Mesenchymal stem cell (in vitro differentiated cells and primary cell): ENCODE measurements around the gene PMS2.
A peak's percentile ranks its signal among the peaks of the same experiment; 100 is the strongest.

Experiments used
- DNase-seq: peaks from one replicate; pipeline ENCODE4 v3.0.0-alpha.2; 2013
- H2AFZ ChIP-seq: one replicate; pipeline ENCODE4 v1.6.1; 2013; ENCODE audit warnings: low read depth, mild to moderate bottlenecking, control low read depth, inconsistent platforms, low read length, moderate library complexity
- H2AK5ac ChIP-seq: 2 replicates; pipeline ENCODE4 v1.6.1; 2013; ENCODE audit warnings: low read length, moderate library complexity, mild to moderate bottlenecking, inconsistent platforms; ENCODE audit not compliant: severe bottlenecking
- H2BK120ac ChIP-seq: one replicate; pipeline ENCODE4 v1.6.1; 2013; ENCODE audit warnings: low read depth, mild to moderate bottlenecking, inconsistent platforms, low read length, moderate library complexity
- H2BK12ac ChIP-seq, 2 experiments: one replicate each; pipeline ENCODE4 v1.6.1; 2013; ENCODE audit warnings: inconsistent platforms in 2 of 2, low read length in 2 of 2, mild to moderate bottlenecking in 2 of 2, moderate library complexity in 2 of 2, control low read depth in 1 of 2
- H2BK15ac ChIP-seq: one replicate; pipeline ENCODE4 v1.6.1; 2013; ENCODE audit warnings: mild to moderate bottlenecking, low read depth, inconsistent platforms; ENCODE audit not compliant: poor library complexity, severe bottlenecking
- H2BK5ac ChIP-seq: 2 replicates; pipeline ENCODE4 v1.6.1; 2013; ENCODE audit warnings: low read depth, mild to moderate bottlenecking, low read length, control low read depth, inconsistent platforms; ENCODE audit not compliant: poor library complexity, severe bottlenecking
- H3K14ac ChIP-seq, 2 experiments: one replicate each; pipeline ENCODE4 v1.6.1; 2013; ENCODE audit warnings: inconsistent platforms in 2 of 2, low read length in 2 of 2, control low read depth in 1 of 2, mild to moderate bottlenecking in 1 of 2, moderate library complexity in 1 of 2
- H3K18ac ChIP-seq, 2 experiments: one replicate each; pipeline ENCODE4 v1.6.1; 2013; ENCODE audit warnings: inconsistent platforms in 2 of 2, low read length in 2 of 2, control low read depth in 1 of 2, low read depth in 1 of 2, mild to moderate bottlenecking in 1 of 2
- H3K23ac ChIP-seq, 2 experiments: one replicate each; pipeline ENCODE4 v1.6.1; 2013; ENCODE audit warnings: inconsistent platforms in 2 of 2, low read length in 2 of 2, mild to moderate bottlenecking in 2 of 2, moderate library complexity in 2 of 2, control low read depth in 1 of 2
- H3K27ac ChIP-seq: 2 replicates; pipeline ENCODE4 v1.5.1; 2013; ENCODE audit warnings: mild to moderate bottlenecking, moderate library complexity, low read length, control low read depth, inconsistent platforms; ENCODE audit not compliant: poor library complexity, severe bottlenecking
- H3K27me3 ChIP-seq, 2 experiments: 2 replicates each; pipeline versions ENCODE4 v1.6.1 to v1.7.0; 2013; ENCODE audit warnings: low read length in 2 of 2, mild to moderate bottlenecking in 2 of 2, moderate library complexity in 2 of 2, control low read depth in 1 of 2, inconsistent platforms in 1 of 2; ENCODE audit not compliant: control insufficient read depth in 1 of 2, insufficient read depth in 1 of 2
- H3K36me3 ChIP-seq, 2 experiments: 2 replicates each; pipeline versions ENCODE4 v1.6.1 to v1.7.0; 2013; ENCODE audit warnings: low read length in 2 of 2, control low read depth in 1 of 2, inconsistent platforms in 1 of 2, low read depth in 1 of 2, mild to moderate bottlenecking in 1 of 2; ENCODE audit not compliant: insufficient read depth in 2 of 2, control insufficient read depth in 1 of 2
- H3K4ac ChIP-seq, 2 experiments: one replicate each; pipeline ENCODE4 v1.6.1; 2013; ENCODE audit warnings: inconsistent platforms in 2 of 2, low read length in 2 of 2, mild to moderate bottlenecking in 2 of 2, moderate library complexity in 2 of 2, control low read depth in 1 of 2, low read depth in 1 of 2
- H3K4me1 ChIP-seq: 2 replicates; pipeline ENCODE4 v1.6.1; 2013; ENCODE audit warnings: low read depth, low read length, control low read depth; ENCODE audit not compliant: control insufficient read depth, insufficient read depth
- H3K4me2 ChIP-seq: 2 replicates; pipeline ENCODE4 v1.6.1; 2013; ENCODE audit warnings: low read length, mild to moderate bottlenecking, inconsistent platforms; ENCODE audit not compliant: poor library complexity, severe bottlenecking
- H3K4me3 ChIP-seq, 2 experiments: 2 replicates each; pipeline versions ENCODE4 v1.5.1 to v1.7.0; 2013; ENCODE audit warnings: low read length in 2 of 2, mild to moderate bottlenecking in 2 of 2, control low read depth in 1 of 2, low read depth in 1 of 2; ENCODE audit not compliant: insufficient read depth in 1 of 2
- H3K79me1 ChIP-seq: replicated peaks from 2 replicates; pipeline ENCODE4 v1.6.1; 2013; ENCODE audit warnings: mild to moderate bottlenecking, control low read depth, low read length, inconsistent platforms; ENCODE audit not compliant: poor library complexity, severe bottlenecking
- H3K9ac ChIP-seq: 2 replicates; pipeline ENCODE4 v1.7.0; 2013; ENCODE audit warnings: mild to moderate bottlenecking, low read length, moderate library complexity
- H3K9me3 ChIP-seq: 2 replicates; pipeline ENCODE4 v1.7.0; 2013; ENCODE audit warnings: mild to moderate bottlenecking, low read length; ENCODE audit not compliant: control insufficient read depth
- H4K8ac ChIP-seq: one replicate; pipeline ENCODE4 v1.6.1; 2013; ENCODE audit warnings: inconsistent platforms, mild to moderate bottlenecking, low read length, moderate library complexity
- H4K91ac ChIP-seq: one replicate; pipeline ENCODE4 v1.6.1; 2013; ENCODE audit warnings: mild to moderate bottlenecking, low read length, inconsistent platforms
- WGBS: methylation state at CpG from one replicate; pipeline ENCODE4 v1.1.7; 2013; ENCODE audit warnings: mixed read lengths; 5-methylcytosine and 5-hydroxymethylcytosine counted together

The PMS2 gene

GRCh38 chr7:6028563-6028962 is 19.7 kb upstream of the PMS2 start:
- Histone ChIP-seq H3K4me1 (peaks cover 4% of the 10 kb centered on the region), H2AK5ac (no peak overlapping the region), H3K18ac (no peak overlapping the region), H3K79me1 (peaks cover 40% of the 10 kb centered on the region), H3K9me3 (no peaks in the 10 kb centered on the region), H4K8ac (no peak overlapping the region), H2BK15ac (no peak overlapping the region), H2BK12ac (no peak overlapping the region), H3K4ac (no peak overlapping the region), H2BK5ac (no peak overlapping the region), H3K4me2 (no peak overlapping the region), H2BK120ac (no peak overlapping the region), H3K27me3 (no peaks in the 10 kb centered on the region), H3K9ac (no peak overlapping the region), H3K4me3 (no peak overlapping the region), H3K23ac (no peak overlapping the region), H4K91ac (no peak overlapping the region), H3K14ac (no peak overlapping the region), H2AFZ (no peak overlapping the region), H3K27ac (no peak overlapping the region), H3K36me3 (peaks cover 64 to 90% of the 10 kb centered on the region in 2 experiments)
- DNase-seq: no peak
- WGBS: 97% methylated on average over 4 of the region's 5 CpGs

DNA sequence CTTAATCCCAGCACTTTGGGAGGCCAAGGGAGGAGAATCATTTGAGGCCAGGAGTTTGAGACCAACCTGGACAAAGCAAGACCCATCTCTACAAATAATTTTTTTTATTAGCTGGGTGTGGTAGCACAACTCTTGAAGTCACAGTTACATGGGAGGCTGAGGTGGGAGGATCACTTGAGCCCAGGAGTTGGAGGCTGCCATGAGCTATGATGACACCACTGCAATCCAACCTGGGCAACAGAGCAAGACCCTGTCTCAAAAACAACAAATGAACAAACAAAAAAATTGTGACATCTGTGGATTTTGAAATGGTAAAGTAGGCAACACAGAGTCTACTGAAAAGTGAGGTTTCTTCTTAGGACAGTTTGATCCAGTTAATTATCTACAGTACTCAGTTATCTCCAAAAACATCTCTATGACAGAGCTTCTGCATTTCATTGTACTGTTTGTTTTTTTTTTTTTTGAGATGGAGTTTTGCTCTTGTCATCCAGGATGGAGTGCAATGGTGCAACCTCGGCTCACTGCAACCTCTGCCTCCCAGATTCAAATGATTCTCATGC is 19.0 kb upstream of the PMS2 start:
- no peak overlapping the region for H3K4me3 ChIP-seq

DNA sequence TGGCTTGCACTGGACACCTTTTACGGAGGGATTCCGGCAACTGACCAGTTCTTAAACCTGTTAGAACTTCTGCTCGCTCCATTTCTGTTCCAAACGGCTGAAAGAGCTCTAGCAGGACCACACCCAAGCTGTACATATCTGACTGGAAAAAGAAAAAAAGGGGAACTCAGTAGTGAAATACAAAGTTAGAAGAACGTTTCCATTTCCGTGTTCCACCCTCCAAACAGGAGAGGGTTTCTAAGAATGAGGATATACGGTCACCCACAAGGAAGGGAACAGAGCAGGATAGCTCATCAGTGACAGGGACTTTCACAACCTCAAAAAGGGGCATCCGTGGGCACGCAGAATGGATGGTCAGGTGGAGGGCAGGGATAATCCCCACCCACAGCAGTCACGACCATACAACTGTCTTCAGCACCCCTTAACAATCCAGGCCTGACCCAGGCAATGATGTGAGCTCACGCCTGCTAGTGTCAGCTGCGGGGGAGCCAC is 18.0 kb upstream of the PMS2 start:
- no peak overlapping the region for H2BK5ac ChIP-seq
- H3K4me2 ChIP-seq: no peak overlapping the region
- H3K4me1 ChIP-seq: peaks cover 4% of the 10 kb centered on the region
- no peak overlapping the region for H2AFZ ChIP-seq
- WGBS: 96% methylated on average over 12 of the region's 12 CpGs
- H2BK12ac ChIP-seq: no peak overlapping the region
- no peaks in the 10 kb centered on the region for H3K27me3 ChIP-seq
- H3K4me3 ChIP-seq: peak overlapping the region in 1 of 2 experiments; percentile 39
- no peak for DNase-seq
- peak overlapping the region; percentile 47 for H4K91ac ChIP-seq
- no peak overlapping the region for H3K14ac ChIP-seq
- H3K4ac ChIP-seq: no peak overlapping the region
- no peak overlapping the region for H3K18ac ChIP-seq
- H3K9me3 ChIP-seq: no peaks in the 10 kb centered on the region
- no peak overlapping the region for H3K9ac ChIP-seq
- no peak overlapping the region for H2AK5ac ChIP-seq
- peaks cover 73 to 93% of the 10 kb centered on the region in 2 experiments for H3K36me3 ChIP-seq
- H3K79me1 ChIP-seq: peaks cover 41% of the 10 kb centered on the region
- no peak overlapping the region for H2BK120ac ChIP-seq
- no peak overlapping the region for H3K23ac ChIP-seq
- no peak overlapping the region for H2BK15ac ChIP-seq
- H3K27ac ChIP-seq: no peak overlapping the region
- H4K8ac ChIP-seq: peak overlapping the region; percentile 53

More for the DNA sequence above, 19.0 kb upstream of the PMS2 start:
- Histone ChIP-seq H3K4ac (no peak overlapping the region), H3K27ac (no peak overlapping the region), H2BK12ac (no peak overlapping the region), H2BK5ac (no peak overlapping the region), H3K27me3 (no peaks in the 10 kb centered on the region), H2AFZ (no peak overlapping the region), H3K18ac (no peak overlapping the region), H3K14ac (no peak overlapping the region), H2AK5ac (no peak overlapping the region), H3K9me3 (no peaks in the 10 kb centered on the region), H3K23ac (no peak overlapping the region), H2BK120ac (no peak overlapping the region), H2BK15ac (no peak overlapping the region), H3K4me1 (peaks cover 4% of the 10 kb centered on the region), H4K8ac (no peak overlapping the region), H3K79me1 (peaks cover 44% of the 10 kb centered on the region), H3K36me3 (peaks cover 68 to 91% of the 10 kb centered on the region in 2 experiments), H4K91ac (no peak overlapping the region), H3K9ac (no peak overlapping the region), H3K4me2 (no peak overlapping the region)
- no peak for DNase-seq
- WGBS: no CpG with 5 or more reads among the region's 1 CpG

DNA sequence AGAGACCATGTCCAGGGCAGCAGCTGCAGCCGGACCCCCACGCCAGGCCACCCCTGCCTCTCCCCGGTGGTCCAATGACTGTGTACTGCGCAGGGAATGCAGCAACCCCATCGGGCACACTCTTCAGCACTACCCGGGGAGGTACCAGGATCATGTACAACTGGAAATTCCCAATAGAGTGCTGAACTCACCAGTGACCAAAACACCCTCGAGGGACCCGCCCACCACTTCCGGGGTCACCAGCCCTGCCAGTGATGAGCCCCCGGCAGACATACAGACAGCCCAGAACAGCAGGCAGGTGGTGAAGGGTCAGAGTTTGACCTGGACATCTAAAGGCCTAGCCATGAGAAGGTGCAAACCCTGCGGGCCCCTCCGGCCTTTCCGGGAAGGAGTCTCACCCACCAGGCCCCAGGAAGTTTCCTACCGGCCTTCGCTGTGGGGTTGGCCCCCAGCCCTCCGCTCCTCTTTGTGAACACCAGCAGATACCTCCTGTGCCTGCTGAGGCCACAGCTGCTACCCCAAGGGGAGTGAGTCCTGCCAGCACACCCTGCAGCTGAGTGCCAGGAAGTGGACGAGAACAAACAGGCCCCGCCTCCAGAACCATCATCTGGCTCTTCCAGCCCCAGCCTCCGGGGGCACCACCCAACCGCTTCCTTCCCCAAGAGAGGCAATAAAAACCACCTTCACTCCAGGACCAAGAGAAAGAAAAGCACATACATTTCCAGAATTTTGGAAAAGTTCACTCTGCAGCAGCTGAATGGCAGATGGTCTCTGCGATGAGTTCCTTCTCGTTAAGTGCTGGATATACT is 17.4 kb upstream of the PMS2 start:
- Histone ChIP-seq H3K9ac (no peak overlapping the region), H3K36me3 (peaks cover 69 to 94% of the 10 kb centered on the region in 2 experiments), H3K27me3 (no peaks in the 10 kb centered on the region), H2AK5ac (no peak overlapping the region), H3K14ac (no peak overlapping the region), H2BK120ac (no peak overlapping the region), H2AFZ (no peak overlapping the region), H3K23ac (no peak overlapping the region), H3K4me1 (peaks cover 4% of the 10 kb centered on the region), H2BK5ac (no peak overlapping the region), H3K27ac (no peak overlapping the region), H3K4ac (no peak overlapping the region), H3K4me2 (no peak overlapping the region), H2BK15ac (no peak overlapping the region), H3K79me1 (peaks cover 36% of the 10 kb centered on the region), H3K18ac (no peak overlapping the region), H4K91ac (peak overlapping the region; percentile 27), H2BK12ac (no peak overlapping the region), H3K9me3 (no peaks in the 10 kb centered on the region), H3K4me3 (no peak overlapping the region), H4K8ac (no peak overlapping the region)
- WGBS: 93% methylated on average over 22 of the region's 22 CpGs
- peak; percentile 37 for DNase-seq
